Gastroesophageal sphincter (tissue), 4 donors: ENCODE data around the gene KLK14. TPM values are rescaled to one million over a fixed set of nuclear protein-coding genes. Genes with fewer than 3 reads are reported as not detected.
A peak's percentile ranks its signal among the peaks of the same experiment; 100 is the strongest.

ENCODE experiments used
- ATAC-seq: fragments of 150-250 bp; one replicate; pipeline ENCODE4 v1.9.1; 2016; ENCODE audit warnings: mild to moderate bottlenecking, moderate library complexity
- H3K27ac ChIP-seq, 4 donors: fragments of 200-600 bp; sonication (generic) in 3 of 4; 1 replicate in 3 of 4; 2 replicates in 1 of 4; pipeline ENCODE4 v1.5.1; 2016 to 2019
- H3K27me3 ChIP-seq: fragments of 200-600 bp; sonication (generic); one replicate; pipeline ENCODE4 v1.5.1; 2019
- H3K36me3 ChIP-seq, 2 donors: fragments of 200-600 bp; sonication (generic); one replicate each; pipeline ENCODE4 v1.5.1; 2019; ENCODE audit warnings: control low read depth in 1 of 2
- H3K4me1 ChIP-seq, 3 donors: fragments of 200-600 bp; sonication (generic); 1 replicate in 2 of 3; 2 replicates in 1 of 3; pipeline ENCODE4 v1.5.1; 2016 to 2019; ENCODE audit warnings: control low read depth in 2 of 3
- H3K4me3 ChIP-seq, 2 donors: fragments of 200-600 bp; sonication (generic); one replicate each; pipeline ENCODE4 v1.5.1; 2019; ENCODE audit warnings: mild to moderate bottlenecking in 1 of 2, moderate library complexity in 1 of 2
- H3K9me3 ChIP-seq, 3 donors: fragments of 200-600 bp; sonication (generic); one replicate each; pipeline ENCODE4 v1.5.1; 2017 to 2019; ENCODE audit warnings: control low read depth in 2 of 3
- CTCF ChIP-seq, 4 experiments: fragments of 200-600 bp in 2 of 4; fragments of 450-650 bp in 2 of 4; sonication (generic) in 1 of 4; IDR thresholded peaks; one replicate each; pipeline ENCODE4 v1.5.1; 2017 to 2019; ENCODE audit warnings: antibody characterized with exemption in 4 of 4, mild to moderate bottlenecking in 2 of 4, moderate library complexity in 2 of 4
- EP300 ChIP-seq: sonication (generic); formaldehyde crosslinking; IDR thresholded peaks from one replicate; pipeline ENCODE4 v1.6.1; 2017; ENCODE audit warnings: antibody characterized with exemption, mild to moderate bottlenecking
- POLR2A ChIP-seq, 2 donors: fragments of 450-650 bp; IDR thresholded peaks; one replicate each; pipeline ENCODE4 v1.6.1; 2017; ENCODE audit warnings: antibody characterized with exemption in 2 of 2, mild to moderate bottlenecking in 2 of 2, moderate library complexity in 1 of 2
- POLR2AphosphoS5 ChIP-seq: sonication (generic); formaldehyde crosslinking; IDR thresholded peaks from one replicate; pipeline ENCODE4 v1.6.1; 2017; ENCODE audit warnings: antibody characterized with exemption
- WGBS, 2 donors: methylation state at CpG; one replicate each; pipeline ENCODE4 v1.1.5; 2018; ENCODE audit warnings: low coverage in 1 of 2; 5-methylcytosine and 5-hydroxymethylcytosine counted together
- total RNA-seq, 4 donors: library from RNA; depleted of rRNA; stranded (reverse); fragments of >200 nt; gene quantifications; one replicate each; pipeline ENCODE4 v1.1.0, GENCODE V29; 2016

KLK14 gene
- total RNA-seq, 4 donors from 2014 or later, result not detected

- no peak for TF ChIP-seq CTCF (IDR thresholded peaks at IDR 0.05)
- no peak for TF ChIP-seq POLR2AphosphoS5
- no peak for TF ChIP-seq POLR2A (IDR thresholded peaks at IDR 0.05)
- TF ChIP-seq EP300, result no peak
- Histone ChIP-seq H3K36me3 (no peaks in the 10 kb centered on the region), H3K9me3 (peaks cover 0 to 23% (median 0%) of the 10 kb centered on the region in 3 donors), H3K4me1 (no peaks in the 10 kb centered on the region), H3K27ac (no peak overlapping the region), H3K4me3 (no peak overlapping the region), H3K27me3 (peaks cover 62% of the 10 kb centered on the region)
- 42 to 72% methylated on average over 3 to 4 of the region's 4 CpGs for WGBS, 2 donors
- ATAC-seq, result no peak
Measured at GRCh38 chr19:51071095-51071405, 11.6 kb downstream of the KLK14 start.

GRCh38 chr19:51070334-51071094 is 12.2 kb downstream of the KLK14 start:
- Histone ChIP-seq H3K36me3 (no peaks in the 10 kb centered on the region), H3K9me3 (peaks cover 0 to 23% (median 0%) of the 10 kb centered on the region in 3 donors), H3K27me3 (peaks cover 62% of the 10 kb centered on the region), H3K27ac (no peak overlapping the region), H3K4me3 (no peak overlapping the region), H3K4me1 (no peaks in the 10 kb centered on the region)
- 40 to 65% methylated on average over 1 to 5 of the region's 5 CpGs for whole genome bisulfite sequencing, 2 donors
- TF ChIP-seq EP300 (no peak), POLR2A (IDR thresholded peaks at IDR 0.05) (no peak), CTCF (IDR thresholded peaks at IDR 0.05) (no peak), POLR2AphosphoS5 (no peak)
- no peak for ATAC-seq

GRCh38 chr19:51066393-51067186 is 16.1 kb downstream of the KLK14 start:
- no peaks in the 10 kb centered on the region for H3K9me3 ChIP-seq
- 39 to 55% methylated on average over 5 to 7 of the region's 7 CpGs for WGBS, 2 donors
- H3K4me1 ChIP-seq, result peaks cover 0 to 9% (median 0%) of the 10 kb centered on the region in 3 donors
- ATAC-seq, result no peak
- H3K27ac ChIP-seq, result no peak overlapping the region
- TF ChIP-seq EP300, result no peak
- TF ChIP-seq CTCF (IDR thresholded peaks at IDR 0.05), result no peak
- TF ChIP-seq POLR2AphosphoS5, result no peak
- no peak for TF ChIP-seq POLR2A (IDR thresholded peaks at IDR 0.05)
- H3K27me3 ChIP-seq, result peaks cover 68% of the 10 kb centered on the region
- no peak overlapping the region for H3K4me3 ChIP-seq
- H3K36me3 ChIP-seq, result no peaks in the 10 kb centered on the region

GRCh38 chr19:51065221-51065960 is 17.3 kb downstream of the KLK14 start:
- H3K27me3 ChIP-seq, result peaks cover 72% of the 10 kb centered on the region
- TF ChIP-seq CTCF (IDR thresholded peaks at IDR 0.05), result no peak
- TF ChIP-seq POLR2A (IDR thresholded peaks at IDR 0.05), result no peak
- no peak for TF ChIP-seq POLR2AphosphoS5
- no peak for TF ChIP-seq EP300

More at GRCh38 chr19:51065221-51065960, 17.3 kb downstream of the KLK14 start:
- Histone ChIP-seq H3K36me3 (no peaks in the 10 kb centered on the region), H3K4me1 (peaks cover 0 to 9% (median 0%) of the 10 kb centered on the region in 3 donors), H3K4me3 (peak overlapping the region in 1 of 2 donors; percentile 28), H3K27ac (no peak overlapping the region), H3K9me3 (no peaks in the 10 kb centered on the region)
- no peak for ATAC-seq
- WGBS, 2 donors, result 1 to 11% methylated on average over 8 to 13 of the region's 25 CpGs
